Lower leg skin (tissue), 4 donors: ENCODE results near the gene PRICKLE2. TPM values are rescaled to one million over a fixed set of nuclear protein-coding genes. Genes with fewer than 3 reads are reported as not detected.

Experiments used
- DNase-seq, 2 donors: peaks; one replicate each; pipeline ENCODE4 v3.0.0-alpha.2; 2019; ENCODE audit warnings: low spot score in 2 of 2
- H3K4me3 ChIP-seq: fragments of 200-600 bp; sonication (generic); 2 replicates; pipeline ENCODE4 v1.5.1; 2017; ENCODE audit warnings: mild to moderate bottlenecking, low read depth; ENCODE audit not compliant: poor library complexity, severe bottlenecking
- POLR2A ChIP-seq, 2 donors: fragments of 450-650 bp; IDR thresholded peaks; one replicate each; pipeline ENCODE4 v1.6.1; 2016 to 2017; ENCODE audit warnings: antibody characterized with exemption in 2 of 2, mild to moderate bottlenecking in 1 of 2, moderate library complexity in 1 of 2
- WGBS, 2 donors: methylation state at CpG; one replicate each; pipeline ENCODE4 v1.1.5; 2018; 5-methylcytosine and 5-hydroxymethylcytosine counted together
- intact Hi-C: fragments of 100-400 bp; cut with DNase I; formaldehyde crosslinking; loops from one replicate; pipeline ENCODE4 v1.15.0; 2023; ENCODE audit warnings: low total_unique reads
- total RNA-seq, 4 donors: library from RNA; depleted of rRNA; stranded (reverse); fragments of >200 nt; gene quantifications; one replicate each; pipeline ENCODE4 v1.1.0, GENCODE V29; 2016
- TF ChIP-seq, protein P1 (sequence below), 3 donors: fragments of 450-650 bp; IDR thresholded peaks; one replicate each; pipeline ENCODE4 v1.5.1; 2016; ENCODE audit warnings: antibody characterized with exemption in 3 of 3, mild to moderate bottlenecking in 3 of 3, moderate library complexity in 2 of 3

Gene PRICKLE2
- total RNA-seq, 4 donors from 2014 or later: 10.2 to 18.7 (median 11.7) TPM

DNA sequence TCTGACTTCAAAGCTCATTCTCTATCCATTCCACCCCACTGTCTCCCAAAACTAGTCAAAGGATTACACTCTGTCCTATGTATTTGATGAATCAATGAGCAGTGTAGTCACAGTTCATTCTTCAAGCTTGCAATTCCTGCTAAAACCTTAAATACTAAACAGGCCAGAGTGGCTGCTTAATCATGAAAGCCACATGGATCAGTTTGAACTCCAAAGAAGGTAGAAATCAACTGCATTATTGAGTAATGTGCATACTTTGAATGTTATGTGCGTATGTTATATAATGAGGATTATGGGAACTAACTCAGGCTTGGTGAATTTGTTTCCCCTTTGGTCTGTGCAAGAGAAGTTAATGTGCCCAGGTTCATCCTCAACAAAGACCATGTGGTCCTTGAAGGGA is 45.4 kb downstream of the PRICKLE2 start:
- intact Hi-C loops: no loop called here
- H3K4me3 ChIP-seq: no peak overlapping the region
- TF ChIP-seq POLR2A (IDR thresholded peaks at IDR 0.05): no peak
- TF ChIP-seq, protein P1, sequence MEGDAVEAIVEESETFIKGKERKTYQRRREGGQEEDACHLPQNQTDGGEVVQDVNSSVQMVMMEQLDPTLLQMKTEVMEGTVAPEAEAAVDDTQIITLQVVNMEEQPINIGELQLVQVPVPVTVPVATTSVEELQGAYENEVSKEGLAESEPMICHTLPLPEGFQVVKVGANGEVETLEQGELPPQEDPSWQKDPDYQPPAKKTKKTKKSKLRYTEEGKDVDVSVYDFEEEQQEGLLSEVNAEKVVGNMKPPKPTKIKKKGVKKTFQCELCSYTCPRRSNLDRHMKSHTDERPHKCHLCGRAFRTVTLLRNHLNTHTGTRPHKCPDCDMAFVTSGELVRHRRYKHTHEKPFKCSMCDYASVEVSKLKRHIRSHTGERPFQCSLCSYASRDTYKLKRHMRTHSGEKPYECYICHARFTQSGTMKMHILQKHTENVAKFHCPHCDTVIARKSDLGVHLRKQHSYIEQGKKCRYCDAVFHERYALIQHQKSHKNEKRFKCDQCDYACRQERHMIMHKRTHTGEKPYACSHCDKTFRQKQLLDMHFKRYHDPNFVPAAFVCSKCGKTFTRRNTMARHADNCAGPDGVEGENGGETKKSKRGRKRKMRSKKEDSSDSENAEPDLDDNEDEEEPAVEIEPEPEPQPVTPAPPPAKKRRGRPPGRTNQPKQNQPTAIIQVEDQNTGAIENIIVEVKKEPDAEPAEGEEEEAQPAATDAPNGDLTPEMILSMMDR (IDR thresholded peaks at IDR 0.05): no peak
- 93 to 100% methylated on average over 1 of the region's 1 CpG for WGBS, 2 donors
- no peak for DNase-seq

GRCh38 chr3:64179249-64179648 is 46.0 kb downstream of the PRICKLE2 start:
- no peak for DNase-seq
- TF ChIP-seq, protein P1 (IDR thresholded peaks at IDR 0.05): no peak
- no peak for TF ChIP-seq POLR2A (IDR thresholded peaks at IDR 0.05)
- 92 to 97% methylated on average over 4 of the region's 4 CpGs for WGBS, 2 donors
- H3K4me3 ChIP-seq: no peak overlapping the region
- intact Hi-C loops: no loop called here

GRCh38 chr3:64178419-64178818 is 46.8 kb downstream of the PRICKLE2 start:
- DNase-seq: no peak
- H3K4me3 ChIP-seq: no peak overlapping the region
- intact Hi-C loops: no loop called here
- 88 to 89% methylated on average over 2 of the region's 2 CpGs for WGBS, 2 donors
- TF ChIP-seq, protein P1 (IDR thresholded peaks at IDR 0.05): no peak
- TF ChIP-seq POLR2A (IDR thresholded peaks at IDR 0.05): no peak

- WGBS, 2 donors: 89 to 91% methylated on average over 4 of the region's 4 CpGs
- intact Hi-C loops: no loop called here
- no peak overlapping the region for H3K4me3 ChIP-seq
- TF ChIP-seq POLR2A (IDR thresholded peaks at IDR 0.05): no peak
- TF ChIP-seq, protein P1 (IDR thresholded peaks at IDR 0.05): no peak
- no peak for DNase-seq
Measured at GRCh38 chr3:64176461-64176996, 48.7 kb downstream of the PRICKLE2 start.

GRCh38 chr3:64174328-64174727 is 50.9 kb downstream of the PRICKLE2 start:
- TF ChIP-seq, protein P1 (IDR thresholded peaks at IDR 0.05): no peak
- TF ChIP-seq POLR2A (IDR thresholded peaks at IDR 0.05): no peak
- H3K4me3 ChIP-seq: no peak overlapping the region
- DNase-seq: no peak
- 72 to 73% methylated on average over 6 of the region's 6 CpGs for WGBS, 2 donors
- intact Hi-C loops: no loop called here

DNA sequence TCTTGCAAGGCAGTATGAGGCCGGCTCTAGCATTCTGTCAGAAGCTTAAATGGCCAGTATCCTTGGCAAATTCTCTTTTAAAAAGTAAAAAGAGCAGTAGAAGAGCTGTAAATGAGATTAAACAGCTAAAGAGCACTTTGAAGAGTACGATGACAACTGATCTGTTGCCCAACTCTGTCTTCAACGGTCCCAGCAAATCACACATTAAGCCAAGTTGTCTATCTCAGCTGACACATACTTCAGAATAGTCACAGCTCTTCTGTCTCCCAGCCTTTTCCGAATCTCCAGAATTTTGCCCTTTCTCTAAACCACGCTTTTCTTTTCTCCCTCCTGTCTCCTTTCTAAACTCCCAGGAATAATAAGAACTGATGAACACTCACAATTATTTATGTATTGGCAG is 51.7 kb downstream of the PRICKLE2 start:
- intact Hi-C loops: no loop called here
- 83 to 84% methylated on average over 5 of the region's 5 CpGs for WGBS, 2 donors
- H3K4me3 ChIP-seq: no peak overlapping the region
- TF ChIP-seq POLR2A (IDR thresholded peaks at IDR 0.05): no peak
- TF ChIP-seq, protein P1 (IDR thresholded peaks at IDR 0.05): no peak
- DNase-seq: no peak
